Activated CD8-positive, alpha-beta memory T cell treated with anti-CD3 and anti-CD28 coated beads for 4 hours (primary cell): Measurements from ENCODE around the gene ABHD16A.

ENCODE experiments used
- DNase-seq, 2 donors: peaks; one replicate each; pipeline ENCODE4 v3.0.0-alpha.2; 2020; ENCODE audit warnings: low read depth in 2 of 2

ABHD16A gene

DNA sequence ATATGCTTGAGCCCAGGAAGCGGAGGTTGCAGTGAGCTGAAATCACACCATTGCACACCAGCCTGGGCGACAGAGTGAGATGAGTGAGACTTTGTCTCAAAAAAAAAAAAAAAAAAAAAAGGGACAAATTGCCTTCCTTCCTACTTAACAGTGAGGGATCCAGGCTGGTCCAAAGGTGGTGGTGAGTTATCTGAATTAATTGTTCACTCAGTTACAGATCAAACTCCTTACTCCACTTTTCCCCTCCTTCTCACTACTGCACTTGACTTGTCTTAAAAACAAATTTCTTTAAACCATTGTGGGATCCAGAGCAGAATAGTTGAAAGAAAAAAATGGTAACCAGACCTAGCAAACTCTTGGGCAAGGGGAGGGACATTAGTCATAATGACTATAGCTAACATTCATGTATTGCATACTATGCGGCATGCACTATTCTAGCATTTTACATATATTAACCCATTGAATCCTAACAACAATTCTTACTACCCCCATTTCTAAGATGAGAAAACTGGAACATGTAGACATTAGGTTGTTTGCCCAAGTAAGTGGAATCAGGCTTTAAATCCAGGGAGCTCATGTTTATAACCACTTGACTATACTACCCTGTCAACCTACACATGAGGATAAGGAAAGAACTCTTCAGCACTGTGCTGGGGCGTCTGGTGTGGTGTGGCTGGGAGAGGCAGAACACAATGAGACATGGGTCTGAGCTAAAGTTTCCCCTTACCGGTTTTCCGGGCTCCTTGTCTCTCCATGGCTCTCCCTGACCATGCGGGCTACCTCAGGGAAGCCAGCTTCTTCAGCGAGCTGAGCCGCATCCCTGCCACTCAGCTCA lies 39.8 kb downstream of the ABHD16A start:
- DNase-seq = no peak

GRCh38 chr6:31662124-31662723 lies 40.9 kb downstream of the ABHD16A start:
- no peak for DNase-seq

DNA sequence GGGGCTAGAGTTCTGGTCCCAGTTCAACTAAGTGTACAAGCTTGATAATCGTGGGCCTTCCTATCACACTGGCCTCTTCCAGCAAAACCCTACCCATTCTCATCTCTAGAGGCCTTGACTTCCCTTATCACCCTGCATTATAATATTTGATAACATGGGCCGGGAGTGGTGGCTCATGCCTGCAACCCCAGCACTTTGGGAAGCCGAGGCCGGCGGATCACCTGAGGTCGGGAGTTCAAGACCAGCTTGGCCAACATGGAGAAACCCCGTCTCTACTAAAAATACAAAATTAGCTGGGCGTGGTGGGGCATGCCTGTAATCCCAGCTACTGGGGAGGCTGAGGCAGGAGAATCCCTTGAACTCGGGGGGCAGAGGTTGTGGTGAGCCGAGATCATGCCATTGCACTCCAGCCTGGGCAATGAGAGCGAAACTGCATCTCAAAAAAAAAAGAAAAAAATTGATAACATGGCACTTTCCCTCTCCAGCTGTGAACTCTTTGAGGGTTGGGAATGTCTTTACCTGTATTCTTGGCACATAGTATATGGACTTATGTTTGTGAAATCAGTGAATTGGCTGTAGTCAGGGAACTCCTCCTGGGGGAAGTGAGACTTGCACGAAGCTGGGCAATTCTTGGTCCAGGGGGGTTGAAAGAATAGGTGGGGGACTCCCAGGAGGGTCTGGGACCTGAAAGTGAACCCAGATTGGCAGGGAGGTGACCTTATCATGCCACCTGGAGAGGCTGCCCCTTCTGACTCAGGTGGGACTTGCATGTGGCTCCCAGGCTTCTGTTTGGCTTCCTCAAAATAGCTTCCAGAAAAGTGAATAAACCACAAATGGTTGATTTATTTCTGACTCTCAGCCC lies 41.6 kb downstream of the ABHD16A start:
- no peak for DNase-seq

- peak; percentile 56 for DNase-seq
These were observed 42.5 kb downstream of the ABHD16A start, which contains the start of gene C6orf47 for GRCh38 chr6:31660381-31661261. Gene C6orf47, minus strand, starts transcription at chr6:31660778. Its CDS starts 831 bp downstream, at chr6:31659947.

DNA sequence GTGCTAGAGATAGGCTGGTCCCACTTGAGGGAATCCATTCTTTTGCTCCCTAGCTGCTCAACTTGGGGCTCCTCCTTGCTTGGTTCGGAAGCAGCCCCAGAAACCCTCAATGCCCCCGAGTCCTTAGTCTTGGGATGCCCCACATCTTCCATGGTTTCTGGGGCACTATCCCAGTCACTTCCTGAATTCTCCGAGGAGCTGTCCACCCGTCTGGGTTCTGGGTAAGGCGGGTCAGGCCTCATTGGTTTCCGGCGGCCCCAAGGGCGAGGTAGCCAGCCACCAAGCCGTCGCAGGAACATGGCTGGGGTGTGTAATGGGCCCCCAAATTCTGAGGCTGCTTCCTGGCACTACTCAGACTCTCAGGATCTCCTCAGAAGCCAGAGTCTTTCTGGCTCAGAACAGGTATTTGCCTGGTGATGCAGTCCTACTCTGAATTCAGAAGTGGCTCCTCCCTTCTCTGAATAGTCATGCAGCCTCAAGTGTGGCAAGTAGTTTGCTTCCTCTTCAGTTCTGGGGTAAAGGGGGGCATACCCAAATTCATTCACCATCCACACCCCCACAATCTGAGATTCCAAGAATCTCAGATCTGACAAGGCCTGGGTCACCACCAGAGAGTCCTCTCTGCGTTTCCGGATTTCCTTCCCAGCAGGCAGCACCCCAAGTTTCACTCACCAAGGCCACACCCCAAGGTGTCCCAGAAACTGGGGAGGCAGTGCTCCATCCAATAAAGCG lies 43.3 kb downstream of the ABHD16A start:
- no peak for DNase-seq

DNA sequence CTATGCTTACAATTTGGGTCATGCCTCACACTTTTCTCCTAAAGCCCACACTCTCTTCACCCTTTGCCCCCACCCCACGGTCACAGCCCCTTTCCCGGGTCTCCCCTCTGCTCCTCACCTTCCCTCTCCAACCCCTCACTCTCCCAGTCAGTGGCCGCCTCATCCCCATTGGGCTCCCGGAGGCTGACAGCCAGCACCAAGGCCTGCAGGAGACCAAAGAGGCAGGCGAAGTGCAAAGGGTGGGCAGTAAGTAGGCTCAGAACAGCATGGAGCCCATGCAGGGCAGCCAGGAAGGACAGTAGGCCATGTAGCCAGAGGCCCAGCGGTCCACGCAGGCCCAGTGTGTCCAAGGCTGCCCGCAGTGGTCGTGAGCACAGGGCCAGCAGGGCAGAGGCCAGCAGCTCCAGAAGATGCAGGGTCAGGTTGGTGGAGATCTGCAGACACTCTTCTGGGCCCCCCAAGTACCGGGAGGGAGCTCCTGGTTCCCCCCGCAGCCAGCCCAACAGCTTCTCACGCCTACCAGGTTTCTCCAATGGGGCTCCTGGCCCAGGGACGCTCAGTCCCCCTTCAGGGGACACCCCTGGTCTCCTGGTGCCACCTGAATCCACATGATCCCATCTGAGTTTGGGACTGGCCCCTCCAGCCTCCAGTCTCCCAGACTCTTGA lies 44.0 kb downstream of the ABHD16A start:
- DNase-seq = no peak

DNA sequence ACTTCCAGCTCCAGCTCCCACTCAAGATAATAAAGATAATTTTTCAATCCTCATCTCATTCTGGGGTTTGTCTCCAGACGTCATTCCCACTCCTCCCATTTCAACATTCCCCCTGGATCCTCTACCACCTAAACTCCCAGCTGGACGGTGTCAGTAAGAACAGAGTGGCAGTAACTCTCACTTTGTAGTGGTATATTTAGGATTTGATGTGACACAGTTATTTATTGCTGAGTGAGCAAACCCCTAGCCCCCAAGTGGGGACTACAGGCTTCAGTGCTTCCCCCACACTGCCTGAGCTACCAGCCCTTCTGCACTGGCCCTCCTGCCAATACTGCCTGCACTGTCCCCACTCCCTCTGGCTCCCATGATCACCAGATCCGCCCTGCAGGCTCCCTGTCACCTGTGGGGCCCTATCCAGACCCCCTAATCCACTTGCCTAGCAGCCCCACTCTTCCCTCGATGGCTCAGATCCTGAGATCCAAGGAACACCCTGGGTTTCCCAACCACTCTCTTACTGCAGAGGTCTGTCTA lies 44.9 kb downstream of the ABHD16A start:
- DNase-seq = no peak

GRCh38 chr6:31657406-31658157 lies 45.5 kb downstream of the ABHD16A start:
- no peak for DNase-seq

GRCh38 chr6:31655349-31656237 lies 47.5 kb downstream of the ABHD16A start, which contains the start of gene APOM:
Gene APOM, plus strand, starts transcription at chr6:31655894. Its CDS starts 73 bp downstream, at chr6:31655967.
- DNase-seq = no peak

- no peak for DNase-seq
These were observed 48.4 kb downstream of the ABHD16A start for GRCh38 chr6:31654574-31655348.

- peak; percentile 80 to 86 for DNase-seq
These were observed 50.0 kb downstream of the ABHD16A start for GRCh38 chr6:31652925-31653724.

DNA sequence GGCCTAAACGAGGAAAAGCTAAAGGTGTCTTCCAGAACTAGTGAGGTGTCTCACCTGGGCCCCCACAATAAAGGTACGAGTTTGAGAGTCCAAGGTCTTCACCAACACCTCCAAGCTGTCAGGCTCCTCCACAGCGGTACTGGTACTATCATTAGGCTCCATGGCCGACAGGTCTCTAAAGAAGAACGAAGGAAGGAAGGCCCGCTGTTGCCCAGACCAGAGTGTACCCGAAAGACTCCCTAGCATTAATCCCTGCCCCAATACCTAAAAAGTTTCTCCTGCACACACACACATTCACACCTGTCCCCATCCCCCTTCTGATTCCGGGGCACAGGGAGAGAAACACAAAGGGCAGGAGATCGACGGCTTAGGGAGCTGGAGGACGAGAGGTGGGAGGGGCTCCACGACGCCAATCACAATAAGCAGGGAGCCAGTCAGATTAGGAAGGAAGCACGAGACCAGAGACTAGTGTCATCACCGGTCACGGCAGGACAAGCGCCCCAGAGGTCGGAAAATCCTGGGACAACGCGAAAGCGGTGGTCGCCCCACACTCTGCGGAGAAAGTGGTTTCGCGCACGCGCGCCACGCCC lies 51.4 kb downstream of the ABHD16A start:
- DNase-seq = no peak

- no peak for DNase-seq
These were observed 57.8 kb downstream of the ABHD16A start for GRCh38 chr6:31645325-31645724.

- DNase-seq = no peak
These were observed 59.2 kb downstream of the ABHD16A start for GRCh38 chr6:31643818-31644454.

DNA sequence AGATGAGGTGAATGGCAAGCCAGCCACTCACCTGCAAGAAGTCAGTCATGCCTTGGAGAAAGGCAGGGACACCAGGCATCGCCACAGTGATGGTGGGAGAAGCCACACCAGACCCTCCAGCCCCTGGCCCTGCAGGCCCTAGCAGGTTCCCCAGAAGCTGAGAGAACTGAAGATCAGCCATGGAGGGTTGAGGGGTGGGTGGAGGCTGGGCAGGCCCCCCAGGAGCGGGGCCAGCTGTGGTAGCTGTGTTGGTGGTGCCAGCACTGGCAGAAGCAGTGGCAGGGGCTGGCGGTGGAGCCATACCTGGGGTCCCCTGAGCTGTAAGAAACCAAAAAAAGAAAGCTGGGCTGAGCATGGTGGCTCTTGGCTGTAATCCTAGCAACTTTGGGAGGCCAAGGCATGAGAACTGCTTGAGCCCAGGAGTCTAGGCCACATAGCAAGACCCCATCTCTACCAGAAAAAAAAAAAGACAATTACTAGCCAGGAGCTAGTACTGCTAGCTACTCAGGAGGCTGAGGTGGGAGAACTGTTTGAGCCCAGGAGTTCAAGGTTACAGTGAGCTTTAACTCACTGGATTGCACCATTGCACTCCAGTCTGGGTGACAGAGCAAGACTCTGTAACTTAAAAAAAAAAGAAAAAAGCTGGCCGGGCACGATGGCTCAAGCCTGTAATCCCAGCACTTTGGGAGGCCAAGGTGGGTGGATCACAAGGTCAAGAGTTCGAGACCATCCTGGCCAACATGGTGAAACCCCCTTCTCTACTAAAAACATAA lies 60.1 kb downstream of the ABHD16A start:
- no peak for DNase-seq
